ENCODE results near the gene PSKH1. TPM values are rescaled to one million over a fixed set of nuclear protein-coding genes. Genes with fewer than 3 reads are reported as not detected.

Gene PSKH1
- total RNA-seq, 1 experiment from 2014 or later: 21.7 TPM

GRCh38 chr16:67959536-67960329, 66.7 kb downstream of the PSKH1 start:
- H3K36me3 Mint-ChIP-seq (ENCODE audit: insufficient read depth, unreplicated experiment): peaks cover 79% of the 10 kb centered on the region

GRCh38 chr16:67961551-67961957, 68.5 kb downstream of the PSKH1 start:
- intact Hi-C loops (cut with micrococcal nuclease): no loop called here
- Mint-ChIP-seq H3K9me3 (ENCODE audit: unreplicated experiment) (no peaks in the 10 kb centered on the region), H3K27me3 (ENCODE audit: insufficient read depth, unreplicated experiment) (no peaks in the 10 kb centered on the region), H3K36me3 (ENCODE audit: insufficient read depth, unreplicated experiment) (peaks cover 73% of the 10 kb centered on the region), H3K4me3 (ENCODE audit: unreplicated experiment) (peak overlapping the region; percentile 26), H3K27ac (ENCODE audit: low read depth, unreplicated experiment) (peak overlapping the region; percentile 83), H3K4me1 (ENCODE audit: insufficient read depth, unreplicated experiment) (peaks cover 58% of the 10 kb centered on the region)
- DNase-seq (ENCODE audit: unreplicated experiment): peak; percentile 98
- CTCF ChIA-PET: interaction anchor here (0.5 to 1.7 kb wide), 8 partner anchors 21 to 792 kb away, joined by 3 to 6 read pairs (median 4); partner anchors contain the start of gene PSMB10
- no TSS peak for BruUV-seq (replicated peaks)
- POLR2A ChIA-PET: interaction anchor here (0.7 to 4.4 kb wide), 10 partner anchors 8 to 276 kb away, joined by 3 to 45 read pairs (median 4); partner anchors contain the start of genes DDX28, DUS2 and PSMB10
- TF ChIP-seq CTCF (IDR thresholded peaks at IDR 0.05; ENCODE audit: unreplicated experiment): no peak

More at GRCh38 chr16:67959536-67960329, 66.7 kb downstream of the PSKH1 start:
- H3K27me3 Mint-ChIP-seq (ENCODE audit: insufficient read depth, unreplicated experiment): no peaks in the 10 kb centered on the region
- TF ChIP-seq CTCF (IDR thresholded peaks at IDR 0.05; ENCODE audit: unreplicated experiment): no peak
- H3K9me3 Mint-ChIP-seq (ENCODE audit: unreplicated experiment): no peaks in the 10 kb centered on the region
- peaks cover 42% of the 10 kb centered on the region for H3K4me1 Mint-ChIP-seq (ENCODE audit: insufficient read depth, unreplicated experiment)
- H3K4me3 Mint-ChIP-seq (ENCODE audit: unreplicated experiment): no peak overlapping the region
- intact Hi-C loops (cut with micrococcal nuclease): no loop called here
- peak; percentile 67 for DNase-seq (ENCODE audit: unreplicated experiment)
- H3K27ac Mint-ChIP-seq (ENCODE audit: low read depth, unreplicated experiment): no peak overlapping the region
- BruUV-seq (replicated peaks): no TSS peak
- ChIA-PET POLR2A (interaction anchor here (0.6 to 4.4 kb wide), 8 partner anchors 13 to 114 kb away, joined by 3 to 45 read pairs (median 3); partner anchors contain the start of gene PSMB10), CTCF (interaction anchor here (0.9 to 1.3 kb wide), 4 partner anchors 18 to 143 kb away, joined by 3 to 6 read pairs (median 3); no protein-coding TSS in a partner anchor)

GRCh38 chr16:67962135-67962534, 69.1 kb downstream of the PSKH1 start:
- TF ChIP-seq CTCF (IDR thresholded peaks at IDR 0.05; ENCODE audit: unreplicated experiment): no peak
- no peaks in the 10 kb centered on the region for H3K9me3 Mint-ChIP-seq (ENCODE audit: unreplicated experiment)
- H3K27me3 Mint-ChIP-seq (ENCODE audit: insufficient read depth, unreplicated experiment): no peaks in the 10 kb centered on the region
- no peak overlapping the region for H3K4me3 Mint-ChIP-seq (ENCODE audit: unreplicated experiment)
- intact Hi-C loops (cut with micrococcal nuclease): no loop called here
- DNase-seq (ENCODE audit: unreplicated experiment): no peak
- no TSS peak for BruUV-seq (replicated peaks)
- peaks cover 63% of the 10 kb centered on the region for H3K4me1 Mint-ChIP-seq (ENCODE audit: insufficient read depth, unreplicated experiment)
- peaks cover 68% of the 10 kb centered on the region for H3K36me3 Mint-ChIP-seq (ENCODE audit: insufficient read depth, unreplicated experiment)
- ChIA-PET CTCF (interaction anchor here (1.0 to 1.9 kb wide), 4 partner anchors 26 to 108 kb away, joined by 4 to 5 read pairs (median 5); partner anchors contain the start of gene PSMB10), POLR2A (interaction anchor here (0.7 to 4.4 kb wide), 7 partner anchors 8 to 116 kb away, joined by 3 to 45 read pairs (median 4); partner anchors contain the start of gene PSMB10)
- no peak overlapping the region for H3K27ac Mint-ChIP-seq (ENCODE audit: low read depth, unreplicated experiment)

- no peak overlapping the region for H3K4me3 Mint-ChIP-seq (ENCODE audit: unreplicated experiment)
- TF ChIP-seq CTCF (IDR thresholded peaks at IDR 0.05; ENCODE audit: unreplicated experiment): no peak
- DNase-seq (ENCODE audit: unreplicated experiment): no peak
- H3K27ac Mint-ChIP-seq (ENCODE audit: low read depth, unreplicated experiment): no peak overlapping the region
- BruUV-seq (replicated peaks): no TSS peak
- H3K27me3 Mint-ChIP-seq (ENCODE audit: insufficient read depth, unreplicated experiment): no peaks in the 10 kb centered on the region
- CTCF ChIA-PET: interaction anchor here (1.9 kb wide), 1 partner anchor 107 kb away, joined by 5 read pairs; no protein-coding TSS in a partner anchor
- POLR2A ChIA-PET: interaction anchor here (0.9 to 1.6 kb wide), 3 partner anchors 9 to 27 kb away, joined by 3 to 6 read pairs (median 3); partner anchors contain the start of gene PSMB10
- H3K9me3 Mint-ChIP-seq (ENCODE audit: unreplicated experiment): no peaks in the 10 kb centered on the region
- peaks cover 65% of the 10 kb centered on the region for H3K4me1 Mint-ChIP-seq (ENCODE audit: insufficient read depth, unreplicated experiment)
- peaks cover 61% of the 10 kb centered on the region for H3K36me3 Mint-ChIP-seq (ENCODE audit: insufficient read depth, unreplicated experiment)
- intact Hi-C loops (cut with micrococcal nuclease): no loop called here
Observed at GRCh38 chr16:67963292-67963661, 70.2 kb downstream of the PSKH1 start.
